Measurements from ENCODE around the gene IFT43. TPM values are rescaled to one million over a fixed set of nuclear protein-coding genes. Genes with fewer than 3 reads are reported as not detected.

The IFT43 gene
- polyA plus RNA-seq, 3 donors = 10.3 to 12.4 (median 10.5) TPM

- no peaks in the 10 kb centered on the region for H3K9me3 ChIP-seq (replicated peaks in 1 of 2; ENCODE audit: control insufficient read depth in 1 of 2, insufficient read depth in 1 of 2, low read length in 2 of 2)
- H2AFZ ChIP-seq (ENCODE audit: insufficient read depth, low read depth, low read length, poor library complexity, severe bottlenecking) = no peak overlapping the region
- no peak for DNase-seq
- H3K4me1 Mint-ChIP-seq = no peaks in the 10 kb centered on the region
- intact Hi-C loops (cut with micrococcal nuclease) = no loop called here
- no peak overlapping the region for H3K4me3 ChIP-seq (replicated peaks in 1 of 3; ENCODE audit: low read depth in 2 of 3, low read length in 3 of 3)
- peaks cover 9 to 15% (median 14%) of the 10 kb centered on the region in 3 donors for H3K27me3 Mint-ChIP-seq (ENCODE audit: low read depth in 3 of 3)
- no peak for TF ChIP-seq CTCF (IDR thresholded peaks at IDR 0.05)
- H4K20me1 ChIP-seq (ENCODE audit: insufficient read depth, low read length) = no peaks in the 10 kb centered on the region
- H3K4me2 ChIP-seq (replicated peaks; ENCODE audit: extremely low read depth, low read length, poor library complexity, severe bottlenecking) = no peak overlapping the region
- no peaks in the 10 kb centered on the region for H3K27me3 ChIP-seq (ENCODE audit: control insufficient read depth in 2 of 2, insufficient read depth in 2 of 2, low read length in 2 of 2)
- no peak overlapping the region for H3K27ac Mint-ChIP-seq
- no peak overlapping the region for H3K4me3 Mint-ChIP-seq
- H3K9ac ChIP-seq (ENCODE audit: insufficient read depth, low read length, poor library complexity, severe bottlenecking) = no peak overlapping the region
- H3K27ac ChIP-seq (ENCODE audit: low read depth in 1 of 2, low read length in 2 of 2) = no peak overlapping the region
- peaks cover 0 to 5% (median 2%) of the 10 kb centered on the region in 7 donors for H3K9me3 Mint-ChIP-seq
- H3K79me2 ChIP-seq (ENCODE audit: insufficient read depth, low read length) = no peaks in the 10 kb centered on the region
- WGBS (ENCODE audit: insufficient coverage) = 73% methylated on average over 22 of the region's 22 CpGs
- no peaks in the 10 kb centered on the region for H3K4me1 ChIP-seq (ENCODE audit: control insufficient read depth in 1 of 2, insufficient read depth in 2 of 2, low read length in 2 of 2)
- no peaks in the 10 kb centered on the region for H3K36me3 ChIP-seq (replicated peaks in 1 of 2; ENCODE audit: control insufficient read depth in 1 of 2, insufficient read depth in 2 of 2, low read length in 2 of 2)
- H3K36me3 Mint-ChIP-seq = no peaks in the 10 kb centered on the region
These were observed 127.5 kb downstream of the IFT43 start for GRCh38 chr14:76112889-76113624.

GRCh38 chr14:76113691-76114090 lies 128.1 kb downstream of the IFT43 start:
- Histone ChIP-seq H3K36me3 (replicated peaks in 1 of 2; ENCODE audit: control insufficient read depth in 1 of 2, insufficient read depth in 2 of 2, low read length in 2 of 2) (no peaks in the 10 kb centered on the region), H3K4me3 (replicated peaks in 1 of 3; ENCODE audit: low read depth in 2 of 3, low read length in 3 of 3) (no peak overlapping the region), H3K4me2 (replicated peaks; ENCODE audit: extremely low read depth, low read length, poor library complexity, severe bottlenecking) (no peak overlapping the region), H3K27ac (ENCODE audit: low read depth in 1 of 2, low read length in 2 of 2) (no peak overlapping the region), H2AFZ (ENCODE audit: insufficient read depth, low read depth, low read length, poor library complexity, severe bottlenecking) (no peak overlapping the region), H3K27me3 (ENCODE audit: control insufficient read depth in 2 of 2, insufficient read depth in 2 of 2, low read length in 2 of 2) (no peaks in the 10 kb centered on the region), H3K4me1 (ENCODE audit: control insufficient read depth in 1 of 2, insufficient read depth in 2 of 2, low read length in 2 of 2) (no peaks in the 10 kb centered on the region), H3K79me2 (ENCODE audit: insufficient read depth, low read length) (no peaks in the 10 kb centered on the region), H3K9ac (ENCODE audit: insufficient read depth, low read length, poor library complexity, severe bottlenecking) (no peak overlapping the region), H3K9me3 (replicated peaks in 1 of 2; ENCODE audit: control insufficient read depth in 1 of 2, insufficient read depth in 1 of 2, low read length in 2 of 2) (no peaks in the 10 kb centered on the region), H4K20me1 (ENCODE audit: insufficient read depth, low read length) (no peaks in the 10 kb centered on the region)
- intact Hi-C loops (cut with micrococcal nuclease) = no loop called here
- no peak for DNase-seq
- no peaks in the 10 kb centered on the region for H3K36me3 Mint-ChIP-seq
- TF ChIP-seq CTCF (IDR thresholded peaks at IDR 0.05) = no peak
- peaks cover 0 to 2% (median 0%) of the 10 kb centered on the region in 7 donors for H3K9me3 Mint-ChIP-seq
- H3K27me3 Mint-ChIP-seq (ENCODE audit: low read depth in 3 of 3) = peaks cover 11 to 15% (median 14%) of the 10 kb centered on the region in 3 donors
- H3K27ac Mint-ChIP-seq = no peak overlapping the region
- H3K4me1 Mint-ChIP-seq = no peaks in the 10 kb centered on the region
- no peak overlapping the region for H3K4me3 Mint-ChIP-seq
- 35% methylated on average over 6 of the region's 8 CpGs for WGBS (ENCODE audit: insufficient coverage)
